ENCODE results near the gene REST.

GRCh38 chr4:56990109-56990905, 82.6 kb downstream of the REST start:
- no peak for TF ChIP-seq CTCF (IDR thresholded peaks at IDR 0.05)
- TF ChIP-seq POLR2A (IDR thresholded peaks at IDR 0.05) = no peak
- no peak for TF ChIP-seq POLR2AphosphoS5 (IDR thresholded peaks at IDR 0.05)
- TF ChIP-seq EP300 (IDR thresholded peaks at IDR 0.05) = no peak

Measured in suprapubic skin (tissue), 4 donors.